Endothelial cell of umbilical vein (primary cell): Measurements from ENCODE around the gene TTC3. TPM values are rescaled to one million over a fixed set of nuclear protein-coding genes. Genes with fewer than 3 reads are reported as not detected.

Experiments used
- BruUV-seq: library from RNA; stranded (reverse); fragments of 400-500 nt; replicated peaks from 2 replicates; lab custom pipeline; 2021; lab: Mats Ljungman, UMichigan
- CTCF ChIA-PET: fragments of 300-600, 350-600 bp; sonication (Branson Sonifier 250); formaldehyde crosslinking; loops from one replicate; lab custom pipeline; 2021; ENCODE audit warnings: antibody characterized with exemption, inconsistent platforms; lab: Charles Lee
- POLR2A ChIA-PET: fragments of 300-600, 350-600 bp; sonication (Branson Sonifier 250); formaldehyde crosslinking; loops from one replicate; lab custom pipeline; 2021; ENCODE audit warnings: antibody characterized with exemption, inconsistent platforms; lab: Charles Lee
- DNase-seq: peaks from one replicate; pipeline ENCODE4 v3.0.0-alpha.2; 2011; ENCODE audit warnings: low read depth, low spot score
- FAIRE-seq: peaks from 2 replicates; lab custom pipeline; 2011; peaks lifted over from hg19 to GRCh38; lab: Jason Lieb, UNC
- H2AFZ ChIP-seq: 2 replicates; pipeline ENCODE4 v1.6.0; 2012; ENCODE audit warnings: low read depth, low read length, control low read depth, inconsistent platforms
- H3K27ac ChIP-seq: 2 replicates; pipeline ENCODE4 v1.5.1; 2011; ENCODE audit warnings: low read depth, mild to moderate bottlenecking, control low read depth, low read length, moderate library complexity; ENCODE audit not compliant: insufficient read depth
- H3K27me3 ChIP-seq, 2 experiments: 2 replicates each; pipeline versions ENCODE4 v1.6.0 to v1.6.1; 2011; ENCODE audit warnings: low read length in 2 of 2, mixed read lengths in 1 of 2; ENCODE audit not compliant: control insufficient read depth in 2 of 2, insufficient read depth in 2 of 2
- H3K36me3 ChIP-seq, 2 experiments: 2 replicates in 1 of 2; 3 replicates in 1 of 2; pipeline ENCODE4 v1.5.1; 2011; ENCODE audit warnings: low read length in 2 of 2, mild to moderate bottlenecking in 1 of 2, moderate library complexity in 1 of 2; ENCODE audit not compliant: control insufficient read depth in 2 of 2, insufficient read depth in 2 of 2; ENCODE audit errors: extremely low read depth in 1 of 2
- H3K4me1 ChIP-seq: 3 replicates; pipeline ENCODE4 v1.5.1; 2011; ENCODE audit warnings: mild to moderate bottlenecking, low read length; ENCODE audit not compliant: control insufficient read depth, insufficient read depth; ENCODE audit errors: extremely low read depth
- H3K4me2 ChIP-seq: 2 replicates; pipeline ENCODE4 v1.6.1; 2011; ENCODE audit warnings: low read length, control low read depth, mixed read lengths; ENCODE audit not compliant: insufficient read depth
- H3K4me3 ChIP-seq, 3 experiments: fragments of 200-600 bp in 1 of 3; sonication (generic), shearing (Covaris generic) in 1 of 3; replicated peaks in 1 of 3; 2 replicates each; pipeline ENCODE4 v1.5.1; 2011 to 2016; ENCODE audit warnings: control low read depth in 3 of 3, low read length in 3 of 3, mild to moderate bottlenecking in 2 of 3, inconsistent platforms in 1 of 3, low read depth in 1 of 3, moderate library complexity in 1 of 3; ENCODE audit not compliant: insufficient read depth in 1 of 3
- H3K79me2 ChIP-seq: 2 replicates; pipeline ENCODE4 v1.6.0; 2012; ENCODE audit warnings: low read length, inconsistent platforms; ENCODE audit not compliant: control insufficient read depth, insufficient read depth
- H3K9ac ChIP-seq: replicated peaks from 2 replicates; pipeline ENCODE3; 2011; ENCODE audit warnings: low read length, control low read depth; ENCODE audit not compliant: insufficient read depth; ENCODE audit errors: extremely low read depth
- H3K9me1 ChIP-seq: replicated peaks from 3 replicates; pipeline ENCODE4 v1.6.0; 2011; ENCODE audit warnings: mild to moderate bottlenecking, low read length; ENCODE audit not compliant: control insufficient read depth, insufficient read depth; ENCODE audit errors: extremely low read depth
- H3K9me3 ChIP-seq: replicated peaks from 2 replicates; pipeline ENCODE4 v1.5.1; 2012; ENCODE audit warnings: low read length, inconsistent platforms; ENCODE audit not compliant: control insufficient read depth, insufficient read depth
- H4K20me1 ChIP-seq: replicated peaks from 2 replicates; pipeline ENCODE3; 2011; ENCODE audit warnings: mild to moderate bottlenecking, low read length; ENCODE audit not compliant: control insufficient read depth, insufficient read depth; ENCODE audit errors: extremely low read depth
- EZH2 ChIP-seq: IDR thresholded peaks from 2 replicates; pipeline ENCODE4 v1.6.1; 2012; ENCODE audit warnings: borderline replicate concordance, low read depth, mild to moderate bottlenecking, moderate library complexity, low read length, inconsistent platforms; ENCODE audit not compliant: severe bottlenecking
- FOS ChIP-seq: IDR thresholded peaks from 2 replicates; pipeline ENCODE4 v1.6.1; 2011; ENCODE audit warnings: mild to moderate bottlenecking, low read length, moderate library complexity, borderline replicate concordance; ENCODE audit not compliant: insufficient read depth
- GATA2 ChIP-seq: IDR thresholded peaks from 2 replicates; pipeline ENCODE4 v1.7.0; 2011; ENCODE audit warnings: low read depth, mild to moderate bottlenecking, moderate library complexity, mixed read lengths, low read length; ENCODE audit not compliant: insufficient read length, insufficient read depth
- JUN ChIP-seq: IDR thresholded peaks from 2 replicates; pipeline ENCODE4 v1.6.1; 2011; ENCODE audit warnings: borderline replicate concordance, low read depth; ENCODE audit not compliant: insufficient read length, insufficient read depth
- MYC ChIP-seq: IDR thresholded peaks from one replicate; pipeline ENCODE4 v1.6.1; 2011; ENCODE audit warnings: mild to moderate bottlenecking, low read depth, low read length
- POLR2A ChIP-seq: IDR thresholded peaks from 2 replicates; pipeline ENCODE4 v1.6.1; 2012; ENCODE audit warnings: low read depth, mild to moderate bottlenecking, control low read depth, low read length
- POLR2AphosphoS5 ChIP-seq: IDR thresholded peaks from 2 replicates; pipeline ENCODE4 v1.6.1; 2012; ENCODE audit warnings: low read depth, mild to moderate bottlenecking, control low read depth, low read length, moderate library complexity; ENCODE audit not compliant: insufficient read depth
- dilution Hi-C: fragments of 300-500 bp; cut with MboI; formaldehyde crosslinking; loops from one replicate; pipeline ENCODE4 v1.15.0; 2019; ENCODE audit warnings: low sequenced_read_pairs; ENCODE audit not compliant: extremely low pct_ligation_motif_present
- intact Hi-C: fragments of 100-400 bp; cut with micrococcal nuclease; formaldehyde crosslinking; loops from one replicate; pipeline ENCODE4 v1.10.0; 2022
- polyA plus RNA-seq, 4 experiments: library from polyadenylated mRNA; depleted of rRNA in 3 of 4; stranded (reverse) in 3 of 4; unstranded in 1 of 4; fragments of >200 nt; gene quantifications; 2 replicates each; pipeline versions ENCODE4 v1.2.1 to v1.2.3, GENCODE V29; 2011 to 2012; ENCODE audit warnings: missing spikeins in 1 of 4
- total RNA-seq: library from RNA; stranded (reverse); gene quantifications from 2 replicates; pipeline ENCODE4 v1.2.3, GENCODE V29; 2021
- TF ChIP-seq, protein P1 (sequence below): IDR thresholded peaks from 2 replicates; pipeline ENCODE4 v1.6.1; 2011; ENCODE audit not compliant: insufficient read depth, insufficient read length
- TF ChIP-seq, protein P2 (sequence below), 2 donors: IDR thresholded peaks; 1 replicate in 1 of 2; 2 replicates in 1 of 2; pipeline ENCODE4 v1.5.1; 2011; ENCODE audit warnings: low read length in 2 of 2, mild to moderate bottlenecking in 2 of 2, moderate library complexity in 2 of 2, control low read depth in 1 of 2, inconsistent platforms in 1 of 2, low read depth in 1 of 2; ENCODE audit not compliant: insufficient read depth in 1 of 2; ENCODE audit errors: extremely low read depth in 1 of 2

The TTC3 gene
- total and polyA plus RNA-seq, 2 donors (not counting 3 experiments of a cell fraction or from before 2014, with no cell fraction given), result 26.2 to 113 TPM

DNA sequence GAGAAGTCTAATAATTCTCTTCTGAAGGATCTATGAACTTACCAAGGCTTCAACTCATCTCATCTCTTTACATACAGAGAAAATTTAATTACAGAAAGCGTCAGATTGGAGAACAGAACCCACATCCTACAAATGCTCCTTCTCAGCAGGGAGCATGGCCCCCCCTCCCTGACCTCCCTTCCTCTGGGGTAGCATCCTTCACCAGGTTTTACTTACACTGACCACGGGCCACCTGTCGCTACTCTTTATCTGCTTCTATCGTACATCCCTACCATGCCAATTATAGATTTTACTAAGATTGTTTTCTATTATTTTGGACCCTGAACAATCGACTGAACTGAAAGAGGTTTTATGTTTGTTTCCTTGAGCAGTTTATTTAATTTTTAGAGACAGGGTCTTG, 40.8 kb upstream of the TTC3 start:
- H3K9ac ChIP-seq, result no peak overlapping the region
- FAIRE-seq (no peak), DNase-seq (no peak)
- H3K9me1 ChIP-seq, result no peaks in the 10 kb centered on the region
- H3K27ac ChIP-seq, result no peak overlapping the region
- BruUV-seq, result no TSS peak
- H3K4me1 ChIP-seq, result no peaks in the 10 kb centered on the region
- TF ChIP-seq, protein P1, sequence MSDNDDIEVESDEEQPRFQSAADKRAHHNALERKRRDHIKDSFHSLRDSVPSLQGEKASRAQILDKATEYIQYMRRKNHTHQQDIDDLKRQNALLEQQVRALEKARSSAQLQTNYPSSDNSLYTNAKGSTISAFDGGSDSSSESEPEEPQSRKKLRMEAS, result no peak
- TF ChIP-seq, protein P2, sequence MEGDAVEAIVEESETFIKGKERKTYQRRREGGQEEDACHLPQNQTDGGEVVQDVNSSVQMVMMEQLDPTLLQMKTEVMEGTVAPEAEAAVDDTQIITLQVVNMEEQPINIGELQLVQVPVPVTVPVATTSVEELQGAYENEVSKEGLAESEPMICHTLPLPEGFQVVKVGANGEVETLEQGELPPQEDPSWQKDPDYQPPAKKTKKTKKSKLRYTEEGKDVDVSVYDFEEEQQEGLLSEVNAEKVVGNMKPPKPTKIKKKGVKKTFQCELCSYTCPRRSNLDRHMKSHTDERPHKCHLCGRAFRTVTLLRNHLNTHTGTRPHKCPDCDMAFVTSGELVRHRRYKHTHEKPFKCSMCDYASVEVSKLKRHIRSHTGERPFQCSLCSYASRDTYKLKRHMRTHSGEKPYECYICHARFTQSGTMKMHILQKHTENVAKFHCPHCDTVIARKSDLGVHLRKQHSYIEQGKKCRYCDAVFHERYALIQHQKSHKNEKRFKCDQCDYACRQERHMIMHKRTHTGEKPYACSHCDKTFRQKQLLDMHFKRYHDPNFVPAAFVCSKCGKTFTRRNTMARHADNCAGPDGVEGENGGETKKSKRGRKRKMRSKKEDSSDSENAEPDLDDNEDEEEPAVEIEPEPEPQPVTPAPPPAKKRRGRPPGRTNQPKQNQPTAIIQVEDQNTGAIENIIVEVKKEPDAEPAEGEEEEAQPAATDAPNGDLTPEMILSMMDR (IDR thresholded peaks at IDR 0.05; ENCODE audit: extremely low read depth in 1 of 2, insufficient read depth in 1 of 2, low read depth in 1 of 2, low read length in 2 of 2), result no peak
- TF ChIP-seq GATA2 (no peak), POLR2AphosphoS5 (no peak), POLR2A (no peak), JUN (no peak), FOS (no peak), EZH2 (no peak), MYC (no peak)
- no peak overlapping the region for H3K4me3 ChIP-seq
- no peaks in the 10 kb centered on the region for H3K36me3 ChIP-seq
- peaks cover 3 to 4% of the 10 kb centered on the region in 2 experiments for H3K27me3 ChIP-seq
- ChIA-PET POLR2A (no interaction called here), CTCF (interaction anchor here (1.4 kb wide), 1 partner anchor 56 kb away, joined by 3 read pairs; no protein-coding TSS in a partner anchor)
- dilution Hi-C loops, result no loop called here
- no peaks in the 10 kb centered on the region for H3K79me2 ChIP-seq
- H4K20me1 ChIP-seq, result no peaks in the 10 kb centered on the region
- H3K4me2 ChIP-seq, result no peak overlapping the region
- intact Hi-C loops, result no loop called here
- H3K9me3 ChIP-seq, result no peaks in the 10 kb centered on the region
- no peak overlapping the region for H2AFZ ChIP-seq
